GM18867 (cell line): Measurements from ENCODE around the gene VMO1.

Experiments
- ATAC-seq: cut with Tn5 transposase; IDR thresholded peaks from one replicate; pipeline ENCODE4 v1.9.1; 2021; ENCODE audit warnings: mild to moderate bottlenecking, moderate library complexity; ENCODE audit not compliant: unreplicated experiment

The VMO1 gene, protein sequence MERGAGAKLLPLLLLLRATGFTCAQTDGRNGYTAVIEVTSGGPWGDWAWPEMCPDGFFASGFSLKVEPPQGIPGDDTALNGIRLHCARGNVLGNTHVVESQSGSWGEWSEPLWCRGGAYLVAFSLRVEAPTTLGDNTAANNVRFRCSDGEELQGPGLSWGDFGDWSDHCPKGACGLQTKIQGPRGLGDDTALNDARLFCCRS

GRCh38 chr17:4786106-4786511 lies at the start of gene VMO1:
VMO1 (minus strand) TSS chr17:4786364; CDS start chr17:4786352, 12 bp downstream.
- ATAC-seq, result no peak

DNA sequence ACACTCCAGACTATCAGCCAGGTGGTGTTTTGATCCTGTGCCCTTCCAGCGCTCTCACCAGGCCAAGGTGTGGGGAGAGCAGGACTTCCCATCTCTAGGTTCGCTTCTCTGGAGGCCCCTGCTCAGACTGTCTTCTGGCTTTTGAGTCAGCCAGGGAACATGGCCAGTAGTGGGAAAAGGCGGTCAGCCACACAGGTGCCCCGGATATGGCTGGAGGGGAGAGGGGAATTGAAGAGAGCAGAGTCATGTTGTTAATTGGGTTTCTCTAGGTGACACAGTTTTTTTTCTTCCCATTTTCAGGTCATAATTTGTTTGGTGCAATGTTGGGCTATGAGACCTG lies 48.5 kb upstream of the VMO1 start:
- ATAC-seq, result no peak

DNA sequence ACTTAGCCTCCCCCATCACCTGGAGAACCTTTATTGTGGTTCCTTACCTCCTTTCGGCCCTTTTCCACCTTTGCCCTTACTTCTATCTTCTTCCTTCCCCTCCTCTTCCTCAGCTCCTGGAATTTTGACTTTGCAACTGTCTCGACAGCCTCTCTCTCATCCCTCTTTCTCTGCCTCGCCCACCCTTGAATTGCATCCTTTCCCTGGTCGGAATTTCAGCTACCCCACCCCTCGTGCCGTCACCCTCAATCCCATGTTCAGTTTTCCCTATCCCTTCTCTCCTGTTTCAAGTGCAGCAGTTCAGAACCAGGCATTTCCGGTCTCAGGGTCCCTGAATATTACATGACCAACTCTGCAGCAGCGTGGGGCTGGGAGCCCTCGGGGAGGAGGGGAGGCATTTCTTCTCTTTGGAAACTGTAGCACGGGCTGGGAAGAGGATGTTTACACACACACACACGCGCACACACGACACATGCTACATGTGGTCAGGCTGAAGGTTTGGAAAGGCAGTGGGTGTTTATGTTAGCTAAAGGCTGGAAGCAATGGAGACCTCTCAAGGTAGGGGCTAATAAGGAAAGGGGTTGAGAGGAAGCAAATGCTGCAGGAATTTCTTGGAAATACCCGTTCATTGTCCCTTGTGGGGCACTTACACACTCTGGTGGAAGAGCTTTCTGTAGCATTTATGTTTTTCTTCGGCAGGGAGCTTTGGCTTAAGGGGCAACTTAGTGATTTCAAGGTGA lies 47.9 kb upstream of the VMO1 start:
- no peak for ATAC-seq

- peak; percentile 89 for ATAC-seq
Observed at GRCh38 chr17:4833178-4833940, 47.2 kb upstream of the VMO1 start, which contains the start of gene MINK1. MINK1 (plus strand) TSS chr17:4833340; CDS start chr17:4833584, 244 bp downstream.

DNA sequence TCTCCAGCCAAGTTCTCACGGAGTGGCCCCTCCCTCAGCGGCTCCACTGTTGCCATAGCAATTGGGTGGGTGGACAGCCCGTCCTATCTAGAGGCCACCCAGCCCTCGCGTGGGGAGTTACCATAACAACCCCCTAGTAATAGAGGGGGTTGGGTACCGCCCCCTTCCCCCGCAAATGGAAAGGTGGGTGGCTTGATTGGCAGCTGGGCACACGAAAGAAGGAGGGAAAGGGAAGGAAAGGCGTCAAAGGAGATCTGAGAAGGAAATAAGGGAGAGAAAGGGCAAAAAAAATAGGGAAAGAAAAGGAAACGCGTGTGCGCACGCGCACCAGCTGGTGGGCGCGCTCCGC lies 46.6 kb upstream of the VMO1 start:
- ATAC-seq, result peak; percentile 7

GRCh38 chr17:4827399-4827798 lies 41.2 kb upstream of the VMO1 start:
- ATAC-seq, result no peak

DNA sequence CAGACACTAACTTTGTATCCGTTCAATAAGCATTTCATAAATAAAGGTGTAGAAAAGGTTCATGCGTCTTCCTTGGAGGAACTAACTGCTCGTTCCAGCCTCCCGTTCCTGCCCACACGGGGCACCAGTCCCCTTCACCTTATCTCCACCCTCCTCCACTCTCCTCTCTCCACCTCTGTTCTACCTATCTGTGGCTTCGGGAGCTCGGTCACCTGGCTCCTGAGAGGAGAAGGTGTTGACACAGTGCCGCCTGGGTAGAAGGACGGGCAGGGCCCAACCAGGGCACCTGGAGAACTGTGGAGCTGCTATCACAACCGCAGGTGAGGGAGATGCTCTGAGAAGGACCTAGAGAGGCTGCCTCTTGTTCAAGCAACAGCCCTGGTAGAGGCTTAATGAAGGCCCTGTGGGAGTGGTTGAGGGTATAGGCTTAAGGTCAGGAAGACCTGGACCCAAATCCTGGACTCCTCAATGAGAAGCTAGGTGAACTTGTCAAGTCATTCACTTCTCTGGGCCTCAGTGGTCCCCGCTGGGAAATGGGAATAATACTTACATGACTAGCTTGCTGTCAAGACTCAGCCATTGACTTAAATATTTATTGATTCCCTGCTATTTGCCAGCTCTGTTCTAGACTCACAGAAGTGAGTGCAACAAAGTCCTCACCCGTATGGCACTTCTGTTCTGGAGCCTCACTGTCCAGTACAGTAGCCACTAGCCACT lies 37.4 kb upstream of the VMO1 start:
- no peak for ATAC-seq

- no peak for ATAC-seq
Observed at GRCh38 chr17:4822835-4823234, 36.7 kb upstream of the VMO1 start.

- no peak for ATAC-seq
Observed at GRCh38 chr17:4818276-4818675, 32.1 kb upstream of the VMO1 start.

DNA sequence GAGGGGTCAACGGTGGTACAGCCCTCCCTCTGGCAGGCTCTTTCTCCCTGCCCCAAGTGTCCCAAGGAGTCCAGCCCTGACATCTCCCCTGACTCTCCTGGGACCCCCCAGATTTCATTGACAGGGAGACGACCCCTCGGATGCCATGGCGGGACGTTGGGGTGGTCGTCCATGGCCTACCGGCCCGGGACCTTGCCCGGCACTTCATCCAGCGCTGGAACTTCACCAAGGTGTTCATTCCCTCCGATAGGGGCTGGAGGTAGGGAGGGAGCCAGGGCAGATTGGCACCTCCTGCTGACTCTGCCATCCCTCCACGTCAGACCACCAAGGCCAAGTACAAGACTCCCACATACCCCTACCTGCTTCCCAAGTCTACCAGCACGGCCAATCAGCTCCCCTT lies 30.7 kb upstream of the VMO1 start:
- no peak for ATAC-seq

- no peak for ATAC-seq
Observed at GRCh38 chr17:4815043-4815675, 29.0 kb upstream of the VMO1 start.

- no peak for ATAC-seq
Observed at GRCh38 chr17:4812690-4813089, 26.5 kb upstream of the VMO1 start.

DNA sequence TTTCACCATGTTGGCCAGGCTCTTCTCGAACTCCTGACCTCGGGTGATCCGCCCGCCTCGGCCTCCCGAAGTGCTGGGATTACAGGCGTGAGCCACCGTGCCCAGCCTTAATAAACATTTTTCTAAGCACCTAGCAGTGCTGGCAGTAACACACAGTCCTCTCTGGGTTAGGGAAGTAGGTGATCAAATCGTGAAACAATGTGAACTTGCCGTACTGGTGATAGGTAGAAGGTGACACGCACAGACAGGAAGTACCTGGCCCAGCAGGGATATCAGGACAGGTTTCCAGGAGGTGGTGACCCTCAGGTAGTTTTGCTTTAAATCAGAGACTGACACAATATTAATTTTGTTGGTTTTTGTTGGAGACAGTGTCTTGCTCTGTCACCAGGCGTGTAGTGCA lies 25.3 kb upstream of the VMO1 start:
- no peak for ATAC-seq

- no peak for ATAC-seq
Observed at GRCh38 chr17:4810696-4811290, 24.6 kb upstream of the VMO1 start.

DNA sequence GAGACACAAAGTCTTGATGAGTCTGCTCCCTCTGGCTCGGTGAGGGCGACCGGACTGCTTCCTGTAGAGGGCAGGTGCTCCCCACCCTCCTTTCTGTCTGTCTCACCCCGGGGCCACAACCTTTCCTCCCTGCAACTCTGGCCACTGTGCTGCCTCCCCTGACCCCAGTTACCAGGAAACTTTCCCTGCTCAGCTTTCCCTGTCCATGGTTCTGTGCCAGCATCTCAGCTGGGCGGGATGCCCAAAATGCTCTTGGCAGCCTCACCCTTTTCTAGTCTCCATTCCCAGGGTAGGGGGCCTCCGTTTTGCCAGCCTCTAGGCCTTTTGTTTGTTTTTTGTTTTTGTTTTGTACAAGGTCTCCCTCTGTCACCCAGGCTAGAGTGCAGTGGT lies 22.2 kb upstream of the VMO1 start:
- no peak for ATAC-seq

GRCh38 chr17:4807605-4808377 lies 21.6 kb upstream of the VMO1 start:
- no peak for ATAC-seq

GRCh38 chr17:4806777-4807604 lies 20.8 kb upstream of the VMO1 start, which contains the start of gene PLD2:
PLD2 (plus strand) TSS chr17:4807152; CDS start chr17:4807773, 621 bp downstream.
- ATAC-seq, result peak; percentile 93

DNA sequence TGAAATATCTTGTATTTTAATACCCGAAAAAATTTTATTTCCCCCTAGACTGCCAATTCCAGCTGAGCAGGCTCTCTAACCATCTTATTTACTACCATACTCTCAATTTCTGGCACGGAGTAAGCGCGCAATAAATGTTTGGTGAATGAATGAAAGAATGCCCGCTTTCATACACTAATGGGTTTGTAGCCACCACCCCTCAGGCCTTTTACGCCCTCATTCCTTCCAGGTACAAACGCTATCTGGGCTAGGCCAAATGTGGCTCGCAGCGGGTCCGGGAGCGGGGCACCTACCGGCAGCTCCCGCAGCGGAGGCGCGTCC lies 20.3 kb upstream of the VMO1 start:
- ATAC-seq, result no peak

DNA sequence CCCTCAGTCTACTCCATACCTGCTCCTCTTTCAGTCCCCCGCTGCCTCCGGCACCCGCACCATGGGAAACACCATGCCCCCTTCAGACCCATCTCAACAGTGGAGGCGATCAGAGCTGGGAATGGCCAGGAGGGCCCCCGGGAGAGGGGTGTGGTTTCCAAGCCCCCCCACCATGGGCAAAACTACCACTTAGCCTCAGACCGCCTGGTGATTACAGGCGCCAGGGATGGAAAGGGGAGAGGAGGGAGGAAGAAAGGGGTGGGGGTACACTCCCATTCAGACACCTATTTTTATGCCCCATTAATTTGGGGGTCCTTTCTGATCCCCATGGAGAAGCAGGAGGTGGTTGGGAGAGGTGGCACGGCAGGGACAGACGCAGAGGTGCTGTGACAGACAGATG lies 16.1 kb upstream of the VMO1 start, which contains the start of gene C17orf114:
Gene C17orf114 (minus strand): TSS at position 101 of the 400 bp plus-strand sequence.
- no peak for ATAC-seq
